SK-N-SH (cell line): ENCODE measurements around the gene RSKR. TPM values are rescaled to one million over a fixed set of nuclear protein-coding genes. Genes with fewer than 3 reads are reported as not detected.

Experiments
- CTCF ChIA-PET: fragments of 300-600, 350-600 bp; formaldehyde crosslinking; extraction: SDS; loops from one replicate; lab custom pipeline; 2021; lab: Yijun Ruan, JAX
- POLR2A ChIA-PET: fragments of 350-600 bp; sonication (Branson Sonifier 250); formaldehyde crosslinking; extraction: SDS; loops from one replicate; lab custom pipeline; 2020; ENCODE audit warnings: antibody characterized with exemption, inconsistent platforms; lab: Yijun Ruan, JAX
- DNase-seq: peaks from one replicate; pipeline ENCODE4 v3.0.0; 2012
- H2AFZ ChIP-seq: fragments of 200-600 bp; sonication (generic); 2 replicates; pipeline ENCODE4 v1.8.1; 2016; ENCODE audit warnings: antibody characterized with exemption, mild to moderate bottlenecking, low read depth
- H3F3A ChIP-seq: fragments of 200-600 bp; sonication (generic); replicated peaks from 2 replicates; pipeline ENCODE3; 2016; ENCODE audit warnings: antibody characterized with exemption, mild to moderate bottlenecking; ENCODE audit not compliant: insufficient read depth
- H3K27ac ChIP-seq, 2 experiments: fragments of 200-500 bp in 1 of 2; fragments of 200-600 bp in 1 of 2; sonication (Bioruptor generic) in 1 of 2; sonication (generic), shearing (Covaris generic) in 1 of 2; 2 replicates each; pipeline versions ENCODE4 v1.5.1 to v1.6.1; 2014 to 2016; ENCODE audit warnings: low read depth in 2 of 2, inconsistent platforms in 1 of 2, low read length in 1 of 2, mild to moderate bottlenecking in 1 of 2, mixed read lengths in 1 of 2
- H3K27me3 ChIP-seq: fragments of 200-600 bp; sonication (generic), shearing (Covaris generic); 2 replicates; pipeline ENCODE4 v1.6.1; 2016; ENCODE audit warnings: mixed run types; ENCODE audit not compliant: insufficient read depth
- H3K36me3 ChIP-seq, 2 experiments: fragments of 200-500 bp in 1 of 2; fragments of 200-600 bp in 1 of 2; sonication (Bioruptor generic) in 1 of 2; sonication (generic) in 1 of 2; replicated peaks in 1 of 2; 2 replicates each; pipeline versions ENCODE3 to v1.5.1; 2014 to 2016; ENCODE audit warnings: low read length in 1 of 2, mild to moderate bottlenecking in 1 of 2; ENCODE audit not compliant: insufficient read depth in 2 of 2, control insufficient read depth in 1 of 2
- H3K4me1 ChIP-seq, 2 experiments: fragments of 200-500 bp in 1 of 2; fragments of 200-600 bp in 1 of 2; sonication (Bioruptor generic) in 1 of 2; sonication (generic), shearing (Covaris generic) in 1 of 2; 2 replicates each; pipeline versions ENCODE4 v1.5.1 to v1.6.1; 2014 to 2016; ENCODE audit warnings: low read depth in 1 of 2, low read length in 1 of 2, mixed run types in 1 of 2; ENCODE audit not compliant: insufficient read depth in 2 of 2, control insufficient read depth in 1 of 2
- H3K4me2 ChIP-seq: fragments of 200-600 bp; sonication (generic), shearing (Covaris generic); 2 replicates; pipeline ENCODE4 v1.6.1; 2017; ENCODE audit warnings: mixed run types
- H3K4me3 ChIP-seq, 2 experiments: fragments of 200-500 bp in 1 of 2; fragments of 200-600 bp in 1 of 2; sonication (Bioruptor generic) in 1 of 2; sonication (generic), shearing (Covaris generic) in 1 of 2; 2 replicates each; pipeline versions ENCODE4 v1.5.1 to v1.8.1; 2014 to 2016; ENCODE audit warnings: low read depth in 2 of 2, inconsistent platforms in 1 of 2, low read length in 1 of 2, mild to moderate bottlenecking in 1 of 2, mixed read lengths in 1 of 2, moderate library complexity in 1 of 2
- H3K79me2 ChIP-seq: fragments of 200-600 bp; sonication (generic); 2 replicates; pipeline ENCODE4 v1.8.1; 2017; ENCODE audit warnings: mild to moderate bottlenecking; ENCODE audit not compliant: insufficient read depth
- H3K9ac ChIP-seq: fragments of 200-600 bp; sonication (generic); 2 replicates; pipeline ENCODE4 v1.6.1; 2017; ENCODE audit warnings: mixed run types
- H3K9me2 ChIP-seq: fragments of 200-600 bp; sonication (generic); 2 replicates; pipeline ENCODE4 v1.6.1; 2017; ENCODE audit warnings: mixed run types
- H3K9me3 ChIP-seq: fragments of 200-600 bp; sonication (generic); 2 replicates; pipeline ENCODE4 v1.6.1; 2017; ENCODE audit warnings: mixed run types, mild to moderate bottlenecking, moderate library complexity
- H4K20me1 ChIP-seq: fragments of 200-600 bp; sonication (generic); 2 replicates; pipeline ENCODE4 v1.6.1; 2017; ENCODE audit warnings: mild to moderate bottlenecking, mixed run types; ENCODE audit not compliant: insufficient read depth
- ELF1 ChIP-seq: IDR thresholded peaks from 2 replicates; pipeline ENCODE4 v1.4.0; 2012
- EZH2phosphoT487 ChIP-seq: fragments of 200-600 bp; sonication (generic); IDR thresholded peaks from 2 replicates; pipeline ENCODE4 v1.6.1; 2017; ENCODE audit warnings: low read depth, mixed run types, mild to moderate bottlenecking, antibody characterized with exemption, moderate library complexity, borderline replicate concordance
- FOXM1 ChIP-seq: IDR thresholded peaks from 2 replicates; pipeline ENCODE4 v1.4.0; 2012; ENCODE audit warnings: low read depth, mild to moderate bottlenecking
- GABPA ChIP-seq: IDR thresholded peaks from 2 replicates; pipeline ENCODE4 v1.4.0; 2012; ENCODE audit warnings: low read depth, mild to moderate bottlenecking
- GATA2 ChIP-seq: sonication (generic); formaldehyde crosslinking; IDR thresholded peaks from 2 replicates; pipeline ENCODE4 v1.5.0; 2020; ENCODE audit warnings: mild to moderate bottlenecking, missing genetic modification reagents
- RAD21 ChIP-seq: IDR thresholded peaks from 2 replicates; pipeline ENCODE4 v1.6.1; 2012; ENCODE audit warnings: mild to moderate bottlenecking, low read length
- RFX5 ChIP-seq: IDR thresholded peaks from 2 replicates; pipeline ENCODE4 v1.6.1; 2012; ENCODE audit warnings: mild to moderate bottlenecking, improper control_type of control experiment, low read length
- TAF1 ChIP-seq: IDR thresholded peaks from 2 replicates; pipeline ENCODE4 v1.6.1; 2012; ENCODE audit warnings: low read depth, mild to moderate bottlenecking, low read length, moderate library complexity, borderline replicate concordance
- TEAD4 ChIP-seq: IDR thresholded peaks from 2 replicates; pipeline ENCODE4 v1.4.0; 2012; ENCODE audit warnings: mild to moderate bottlenecking, borderline replicate concordance; ENCODE audit not compliant: insufficient read depth
- WGBS: methylation state at CpG from one replicate; pipeline ENCODE4 v1.1.6; 2017; ENCODE audit warnings: low lambda C conversion rate; 5-methylcytosine and 5-hydroxymethylcytosine counted together
- polyA plus RNA-seq, 3 experiments: library from polyadenylated mRNA; depleted of rRNA; stranded (reverse); fragments of >200 nt; gene quantifications; 2 replicates each; pipeline ENCODE4 v1.2.3, GENCODE V29; 2012
- TF ChIP-seq, protein P1 (sequence below): IDR thresholded peaks from 2 replicates; pipeline ENCODE4 v1.4.0; 2012; ENCODE audit warnings: low read depth, borderline replicate concordance
- TF ChIP-seq, protein P2 (sequence below): fragments of 200-600 bp; sonication (generic); IDR thresholded peaks from 2 replicates; pipeline ENCODE4 v1.6.1; 2017; ENCODE audit warnings: antibody characterized with exemption, mild to moderate bottlenecking, moderate library complexity
- TF ChIP-seq, protein P3 (sequence below): IDR thresholded peaks from 2 replicates; pipeline ENCODE4 v1.4.0; 2012; ENCODE audit warnings: low read depth, borderline replicate concordance
- TF ChIP-seq, protein P4 (sequence below): IDR thresholded peaks from 2 replicates; pipeline ENCODE4 v1.6.1; 2012; ENCODE audit warnings: mild to moderate bottlenecking, low read depth, low read length, moderate library complexity
- TF ChIP-seq, protein P5 (sequence below): fragments of 150-350 bp; IDR thresholded peaks from 2 replicates; pipeline ENCODE4 v1.6.1; 2017; ENCODE audit warnings: antibody characterized with exemption, low read length, low read depth, borderline replicate concordance
- TF ChIP-seq, protein P6 (sequence below): fragments of 150-350 bp; IDR thresholded peaks from 2 replicates; pipeline ENCODE4 v1.6.1; 2016; ENCODE audit warnings: mild to moderate bottlenecking, low read depth, low read length

Gene RSKR
- polyA plus RNA-seq, 1 of the 3 experiments (the other 2 are of a cell fraction): 7.9 TPM

DNA sequence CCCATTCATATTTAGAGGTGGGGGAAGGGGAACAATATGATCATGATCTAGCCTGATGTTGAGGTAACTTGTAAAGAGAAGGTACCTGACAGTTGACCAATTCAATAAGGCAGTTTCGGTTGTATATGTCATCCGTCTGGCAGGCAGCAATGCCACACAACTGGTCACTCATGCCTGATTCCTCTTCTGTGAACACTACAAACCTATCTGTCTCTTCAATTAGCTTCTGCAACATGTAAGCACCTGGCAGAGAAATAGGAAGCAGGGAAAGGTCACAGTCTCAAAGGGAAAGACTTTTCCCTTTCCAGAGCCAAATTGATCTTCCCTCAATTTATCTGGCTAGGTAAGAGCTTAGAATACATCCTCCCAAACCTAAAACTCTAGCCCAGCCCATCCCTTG lies 10.2 kb upstream of the RSKR start:
- H3K27me3 ChIP-seq: no peaks in the 10 kb centered on the region
- peaks cover 3% of the 10 kb centered on the region for H3F3A ChIP-seq
- no peaks in the 10 kb centered on the region for H3K9me2 ChIP-seq
- no peaks in the 10 kb centered on the region; the same call in 1 of the 2 replicates for H3K79me2 ChIP-seq
- H4K20me1 ChIP-seq: no peaks in the 10 kb centered on the region
- H3K36me3 ChIP-seq: peaks cover 71 to 74% of the 10 kb centered on the region in 2 experiments
- H3K27ac ChIP-seq: no peak overlapping the region
- ChIA-PET CTCF (interaction anchor here (1.1 to 7.0 kb wide), 4 partner anchors 13 to 71 kb away, joined by 4 to 37 read pairs (median 4); partner anchors contain the start of gene BLTP2), POLR2A (no interaction called here)
- no peaks in the 10 kb centered on the region for H3K9me3 ChIP-seq
- H2AFZ ChIP-seq: no peak overlapping the region
- no peak overlapping the region for H3K9ac ChIP-seq
- H3K4me1 ChIP-seq: no peaks in the 10 kb centered on the region
- no peak for TF ChIP-seq TAF1
- no peak for TF ChIP-seq FOXM1
- TF ChIP-seq GABPA: no peak
- TF ChIP-seq TEAD4: no peak
- TF ChIP-seq EZH2phosphoT487: no peak
- TF ChIP-seq, protein P1, sequence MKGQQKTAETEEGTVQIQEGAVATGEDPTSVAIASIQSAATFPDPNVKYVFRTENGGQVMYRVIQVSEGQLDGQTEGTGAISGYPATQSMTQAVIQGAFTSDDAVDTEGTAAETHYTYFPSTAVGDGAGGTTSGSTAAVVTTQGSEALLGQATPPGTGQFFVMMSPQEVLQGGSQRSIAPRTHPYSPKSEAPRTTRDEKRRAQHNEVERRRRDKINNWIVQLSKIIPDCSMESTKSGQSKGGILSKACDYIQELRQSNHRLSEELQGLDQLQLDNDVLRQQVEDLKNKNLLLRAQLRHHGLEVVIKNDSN: no peak
- TF ChIP-seq ELF1: no peak
- no peak for TF ChIP-seq RAD21
- no peak overlapping the region for H3K4me3 ChIP-seq
- H3K4me2 ChIP-seq: no peak overlapping the region
- WGBS: 85% methylated on average over 2 of the region's 2 CpGs
- no peak for DNase-seq

DNA sequence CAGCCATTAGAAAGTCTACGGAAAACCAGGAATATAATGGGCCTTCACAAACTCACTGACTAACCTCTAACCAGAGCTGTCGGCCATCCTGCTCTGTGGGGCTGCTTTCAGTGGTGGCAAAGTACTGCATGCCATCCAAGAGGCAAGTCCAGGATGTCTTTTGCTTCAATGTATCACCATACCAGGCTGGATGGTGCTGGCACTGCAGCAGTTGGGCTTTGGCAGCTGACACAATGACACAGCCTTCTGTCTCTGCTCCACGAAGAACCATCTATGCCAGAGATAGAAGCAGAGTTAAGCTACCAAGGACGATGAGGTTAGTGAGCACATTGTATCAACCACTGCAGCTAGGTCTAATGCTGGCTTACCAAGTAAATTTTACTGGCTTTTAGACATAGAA lies 9.7 kb upstream of the RSKR start:
- DNase-seq: no peak
- no peak overlapping the region for H2AFZ ChIP-seq
- WGBS: 91% methylated on average over 4 of the region's 4 CpGs
- TF ChIP-seq, protein P2, sequence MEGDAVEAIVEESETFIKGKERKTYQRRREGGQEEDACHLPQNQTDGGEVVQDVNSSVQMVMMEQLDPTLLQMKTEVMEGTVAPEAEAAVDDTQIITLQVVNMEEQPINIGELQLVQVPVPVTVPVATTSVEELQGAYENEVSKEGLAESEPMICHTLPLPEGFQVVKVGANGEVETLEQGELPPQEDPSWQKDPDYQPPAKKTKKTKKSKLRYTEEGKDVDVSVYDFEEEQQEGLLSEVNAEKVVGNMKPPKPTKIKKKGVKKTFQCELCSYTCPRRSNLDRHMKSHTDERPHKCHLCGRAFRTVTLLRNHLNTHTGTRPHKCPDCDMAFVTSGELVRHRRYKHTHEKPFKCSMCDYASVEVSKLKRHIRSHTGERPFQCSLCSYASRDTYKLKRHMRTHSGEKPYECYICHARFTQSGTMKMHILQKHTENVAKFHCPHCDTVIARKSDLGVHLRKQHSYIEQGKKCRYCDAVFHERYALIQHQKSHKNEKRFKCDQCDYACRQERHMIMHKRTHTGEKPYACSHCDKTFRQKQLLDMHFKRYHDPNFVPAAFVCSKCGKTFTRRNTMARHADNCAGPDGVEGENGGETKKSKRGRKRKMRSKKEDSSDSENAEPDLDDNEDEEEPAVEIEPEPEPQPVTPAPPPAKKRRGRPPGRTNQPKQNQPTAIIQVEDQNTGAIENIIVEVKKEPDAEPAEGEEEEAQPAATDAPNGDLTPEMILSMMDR: no peak
- TF ChIP-seq TAF1 (no peak), FOXM1 (no peak), TEAD4 (no peak), RFX5 (no peak), GATA2 (CRISPR knock-in tag) (no peak)
- TF ChIP-seq, protein P3, sequence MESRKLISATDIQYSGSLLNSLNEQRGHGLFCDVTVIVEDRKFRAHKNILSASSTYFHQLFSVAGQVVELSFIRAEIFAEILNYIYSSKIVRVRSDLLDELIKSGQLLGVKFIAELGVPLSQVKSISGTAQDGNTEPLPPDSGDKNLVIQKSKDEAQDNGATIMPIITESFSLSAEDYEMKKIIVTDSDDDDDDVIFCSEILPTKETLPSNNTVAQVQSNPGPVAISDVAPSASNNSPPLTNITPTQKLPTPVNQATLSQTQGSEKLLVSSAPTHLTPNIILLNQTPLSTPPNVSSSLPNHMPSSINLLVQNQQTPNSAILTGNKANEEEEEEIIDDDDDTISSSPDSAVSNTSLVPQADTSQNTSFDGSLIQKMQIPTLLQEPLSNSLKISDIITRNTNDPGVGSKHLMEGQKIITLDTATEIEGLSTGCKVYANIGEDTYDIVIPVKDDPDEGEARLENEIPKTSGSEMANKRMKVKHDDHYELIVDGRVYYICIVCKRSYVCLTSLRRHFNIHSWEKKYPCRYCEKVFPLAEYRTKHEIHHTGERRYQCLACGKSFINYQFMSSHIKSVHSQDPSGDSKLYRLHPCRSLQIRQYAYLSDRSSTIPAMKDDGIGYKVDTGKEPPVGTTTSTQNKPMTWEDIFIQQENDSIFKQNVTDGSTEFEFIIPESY: no peak
- TF ChIP-seq, protein P4, sequence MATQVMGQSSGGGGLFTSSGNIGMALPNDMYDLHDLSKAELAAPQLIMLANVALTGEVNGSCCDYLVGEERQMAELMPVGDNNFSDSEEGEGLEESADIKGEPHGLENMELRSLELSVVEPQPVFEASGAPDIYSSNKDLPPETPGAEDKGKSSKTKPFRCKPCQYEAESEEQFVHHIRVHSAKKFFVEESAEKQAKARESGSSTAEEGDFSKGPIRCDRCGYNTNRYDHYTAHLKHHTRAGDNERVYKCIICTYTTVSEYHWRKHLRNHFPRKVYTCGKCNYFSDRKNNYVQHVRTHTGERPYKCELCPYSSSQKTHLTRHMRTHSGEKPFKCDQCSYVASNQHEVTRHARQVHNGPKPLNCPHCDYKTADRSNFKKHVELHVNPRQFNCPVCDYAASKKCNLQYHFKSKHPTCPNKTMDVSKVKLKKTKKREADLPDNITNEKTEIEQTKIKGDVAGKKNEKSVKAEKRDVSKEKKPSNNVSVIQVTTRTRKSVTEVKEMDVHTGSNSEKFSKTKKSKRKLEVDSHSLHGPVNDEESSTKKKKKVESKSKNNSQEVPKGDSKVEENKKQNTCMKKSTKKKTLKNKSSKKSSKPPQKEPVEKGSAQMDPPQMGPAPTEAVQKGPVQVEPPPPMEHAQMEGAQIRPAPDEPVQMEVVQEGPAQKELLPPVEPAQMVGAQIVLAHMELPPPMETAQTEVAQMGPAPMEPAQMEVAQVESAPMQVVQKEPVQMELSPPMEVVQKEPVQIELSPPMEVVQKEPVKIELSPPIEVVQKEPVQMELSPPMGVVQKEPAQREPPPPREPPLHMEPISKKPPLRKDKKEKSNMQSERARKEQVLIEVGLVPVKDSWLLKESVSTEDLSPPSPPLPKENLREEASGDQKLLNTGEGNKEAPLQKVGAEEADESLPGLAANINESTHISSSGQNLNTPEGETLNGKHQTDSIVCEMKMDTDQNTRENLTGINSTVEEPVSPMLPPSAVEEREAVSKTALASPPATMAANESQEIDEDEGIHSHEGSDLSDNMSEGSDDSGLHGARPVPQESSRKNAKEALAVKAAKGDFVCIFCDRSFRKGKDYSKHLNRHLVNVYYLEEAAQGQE: no peak
- TF ChIP-seq, protein P5, sequence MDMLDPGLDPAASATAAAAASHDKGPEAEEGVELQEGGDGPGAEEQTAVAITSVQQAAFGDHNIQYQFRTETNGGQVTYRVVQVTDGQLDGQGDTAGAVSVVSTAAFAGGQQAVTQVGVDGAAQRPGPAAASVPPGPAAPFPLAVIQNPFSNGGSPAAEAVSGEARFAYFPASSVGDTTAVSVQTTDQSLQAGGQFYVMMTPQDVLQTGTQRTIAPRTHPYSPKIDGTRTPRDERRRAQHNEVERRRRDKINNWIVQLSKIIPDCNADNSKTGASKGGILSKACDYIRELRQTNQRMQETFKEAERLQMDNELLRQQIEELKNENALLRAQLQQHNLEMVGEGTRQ: no peak
- TF ChIP-seq, protein P6, sequence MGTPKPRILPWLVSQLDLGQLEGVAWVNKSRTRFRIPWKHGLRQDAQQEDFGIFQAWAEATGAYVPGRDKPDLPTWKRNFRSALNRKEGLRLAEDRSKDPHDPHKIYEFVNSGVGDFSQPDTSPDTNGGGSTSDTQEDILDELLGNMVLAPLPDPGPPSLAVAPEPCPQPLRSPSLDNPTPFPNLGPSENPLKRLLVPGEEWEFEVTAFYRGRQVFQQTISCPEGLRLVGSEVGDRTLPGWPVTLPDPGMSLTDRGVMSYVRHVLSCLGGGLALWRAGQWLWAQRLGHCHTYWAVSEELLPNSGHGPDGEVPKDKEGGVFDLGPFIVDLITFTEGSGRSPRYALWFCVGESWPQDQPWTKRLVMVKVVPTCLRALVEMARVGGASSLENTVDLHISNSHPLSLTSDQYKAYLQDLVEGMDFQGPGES: no peak
- H3K36me3 ChIP-seq: peaks cover 75 to 79% of the 10 kb centered on the region in 2 experiments
- H3K27me3 ChIP-seq: no peaks in the 10 kb centered on the region
- ChIA-PET POLR2A (interaction anchor here (1.0 kb wide), 1 partner anchor 11 kb away, joined by 4 read pairs; no protein-coding TSS in a partner anchor), CTCF (interaction anchor here (1.4 to 7.0 kb wide), 3 partner anchors 12 to 23 kb away, joined by 4 to 37 read pairs (median 5); partner anchors contain the start of gene BLTP2)
- no peak overlapping the region for H3K4me3 ChIP-seq
- H3K9me2 ChIP-seq: no peaks in the 10 kb centered on the region
- H3K9me3 ChIP-seq: no peaks in the 10 kb centered on the region
- no peaks in the 10 kb centered on the region for H3K4me1 ChIP-seq
- no peak overlapping the region for H3K4me2 ChIP-seq
- H3K27ac ChIP-seq: no peak overlapping the region
- H3K79me2 ChIP-seq: no peaks in the 10 kb centered on the region; the same call in 1 of the 2 replicates
- H3F3A ChIP-seq: peaks cover 3% of the 10 kb centered on the region
- no peak overlapping the region for H3K9ac ChIP-seq
- H4K20me1 ChIP-seq: no peaks in the 10 kb centered on the region
